Cerebellar cortex (tissue), 1 donor: ENCODE measurements around the gene MT1A.

Experiments used
- DNase-seq: peaks from one replicate; pipeline ENCODE4 v3.0.0-alpha.2; 2015; ENCODE audit warnings: low spot score

The MT1A gene

DNA sequence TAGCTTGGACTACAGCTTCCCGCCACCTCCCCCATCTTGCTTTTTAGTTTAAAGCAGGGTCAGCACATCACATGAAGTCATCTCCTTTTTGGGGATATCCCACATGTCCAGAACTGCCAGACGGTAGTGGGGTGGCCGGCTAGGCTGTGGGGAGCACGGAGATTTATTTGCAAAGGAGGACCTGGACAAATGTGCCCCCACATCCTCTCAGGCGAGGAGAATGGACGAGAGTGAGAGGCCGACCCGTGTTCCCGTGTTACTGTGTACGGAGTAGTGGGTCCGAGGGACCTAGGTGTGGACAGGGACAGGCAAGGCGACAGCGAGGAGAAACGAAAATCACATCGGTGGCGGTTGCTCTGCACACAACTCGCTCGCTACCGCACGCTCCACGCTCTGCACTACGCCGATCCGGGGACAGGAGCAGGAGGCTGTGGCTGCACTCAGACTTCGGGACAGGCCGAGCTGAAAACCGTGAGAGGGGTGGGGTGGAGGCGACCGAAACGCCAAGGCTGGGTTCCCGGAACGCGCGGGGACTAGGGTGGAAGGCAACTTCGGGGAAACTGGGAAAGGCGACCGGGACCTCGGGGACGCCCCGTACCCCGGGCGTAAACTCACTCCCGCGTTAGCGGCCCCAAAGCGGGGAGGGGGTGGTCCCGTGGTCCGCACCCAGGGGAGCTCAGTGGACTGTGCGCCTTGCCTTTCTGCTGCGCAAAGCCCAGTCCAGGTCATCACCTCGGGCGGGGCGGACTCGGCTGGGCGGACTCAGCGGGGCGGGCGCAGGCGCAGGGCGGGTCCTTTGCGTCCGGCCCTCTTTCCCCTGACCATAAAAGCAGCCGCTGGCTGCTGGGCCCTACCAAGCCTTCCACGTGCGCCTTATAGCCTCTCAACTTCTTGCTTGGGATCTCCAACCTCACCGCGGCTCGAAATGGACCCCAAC, at the start of gene MT1A:
Gene MT1A, plus strand, starts transcription at position 853 of the 937 bp plus-strand sequence. Its CDS starts 73 bp downstream, at position 926.
- DNase-seq: no peak

DNA sequence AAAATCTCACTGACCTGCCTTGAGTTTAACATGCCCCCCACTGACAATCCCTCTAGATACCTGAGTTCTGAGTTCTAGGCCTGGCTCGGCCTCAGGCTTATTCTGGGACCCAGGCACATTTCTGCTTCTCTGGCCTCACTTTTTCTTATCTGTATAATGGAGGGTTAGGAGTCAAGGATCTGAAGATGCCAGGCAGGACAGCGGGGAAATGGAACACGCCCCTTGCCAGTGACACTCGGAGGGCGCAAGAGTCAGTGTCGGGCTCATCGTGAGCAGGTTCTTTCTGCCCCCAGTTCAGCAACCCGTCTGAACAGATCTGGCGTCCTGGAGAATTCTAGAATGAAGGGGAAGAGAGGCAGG, 49.7 kb upstream of the MT1A start:
- DNase-seq: no peak

GRCh38 chr16:56589141-56590039, 49.1 kb upstream of the MT1A start, which contains the start of gene MT3:
MT3 (plus strand) TSS chr16:56589528; CDS start chr16:56589591, 63 bp downstream.
- peak; percentile 72 for DNase-seq

GRCh38 chr16:56591377-56592060, 46.9 kb upstream of the MT1A start:
- no peak for DNase-seq

DNA sequence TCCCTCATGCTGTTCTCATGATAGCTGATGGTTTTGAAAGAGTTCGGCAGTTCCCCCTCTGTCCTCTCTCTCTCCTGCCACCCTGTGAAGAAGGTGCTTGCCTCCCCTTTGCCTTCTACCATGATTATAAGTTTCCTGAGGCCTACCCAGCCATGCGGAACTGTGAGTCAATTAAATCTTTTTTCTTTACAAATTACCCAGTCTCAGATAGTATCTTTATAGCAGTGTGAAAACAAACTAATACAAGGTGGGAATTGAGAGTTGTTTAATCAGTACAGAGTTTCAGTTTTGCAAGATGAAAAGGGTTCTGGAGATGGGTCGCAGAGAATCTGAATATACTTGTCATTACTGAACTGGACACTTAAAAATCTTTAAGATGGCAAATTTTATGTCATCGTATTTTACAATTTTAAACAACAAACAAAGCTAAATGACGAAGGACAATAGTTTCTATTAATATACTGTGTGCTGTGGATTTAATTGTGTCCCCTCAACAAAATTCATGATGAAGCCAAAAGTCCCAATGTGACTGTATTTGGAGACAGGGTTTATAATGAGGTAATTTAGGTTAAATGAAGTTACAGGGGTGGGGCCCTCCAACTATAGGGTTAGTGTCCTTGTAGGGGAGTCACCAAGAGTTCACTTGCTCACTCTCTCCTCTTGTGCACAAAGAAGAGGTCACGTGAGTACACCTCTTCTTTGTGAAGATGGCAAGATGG, 44.7 kb upstream of the MT1A start:
- no peak for DNase-seq

DNA sequence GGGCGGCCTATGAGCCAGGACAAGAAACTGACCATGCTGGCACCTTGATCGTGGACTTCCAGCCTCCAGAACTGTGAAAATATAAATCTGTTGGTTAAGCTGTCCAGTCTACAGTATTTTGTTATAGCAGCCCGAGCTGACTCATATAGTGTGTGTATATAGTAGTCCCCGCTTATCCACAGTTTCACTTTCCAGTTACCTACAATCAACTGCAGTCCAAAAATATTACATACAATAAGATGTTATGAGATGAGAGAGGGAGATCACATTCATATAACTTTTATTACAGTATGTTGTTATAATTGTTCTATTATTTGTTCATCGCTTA, 44.2 kb upstream of the MT1A start:
- no peak for DNase-seq

DNA sequence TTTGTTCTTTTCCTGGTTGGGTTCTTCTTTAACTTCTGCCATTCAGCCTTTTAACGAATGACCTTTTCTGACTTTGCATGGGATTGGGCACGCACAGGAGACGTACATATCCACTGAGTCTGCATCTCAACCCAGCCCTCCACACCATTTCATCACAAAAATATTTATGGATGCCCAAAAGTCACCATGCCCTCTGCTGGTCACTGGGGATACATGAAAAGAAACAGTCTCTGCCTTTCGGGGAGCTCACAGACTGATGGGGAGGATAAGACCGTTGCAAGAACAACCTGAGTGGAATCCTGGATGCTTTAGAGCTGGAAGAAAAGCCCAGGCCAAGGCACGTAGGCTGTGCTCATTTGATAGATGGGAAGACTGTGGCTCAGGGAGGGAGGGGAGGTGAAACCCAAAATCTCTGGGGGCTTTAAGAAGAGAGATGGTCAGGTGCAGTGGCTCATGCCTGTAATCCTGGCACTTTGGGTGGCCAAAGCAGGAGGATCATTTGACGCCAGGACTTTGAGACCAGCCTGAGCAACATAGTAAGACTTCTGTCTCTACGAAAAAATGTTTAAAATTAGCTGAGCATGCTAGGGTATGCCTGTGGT, 38.0 kb upstream of the MT1A start:
- peak; percentile 88 for DNase-seq

DNA sequence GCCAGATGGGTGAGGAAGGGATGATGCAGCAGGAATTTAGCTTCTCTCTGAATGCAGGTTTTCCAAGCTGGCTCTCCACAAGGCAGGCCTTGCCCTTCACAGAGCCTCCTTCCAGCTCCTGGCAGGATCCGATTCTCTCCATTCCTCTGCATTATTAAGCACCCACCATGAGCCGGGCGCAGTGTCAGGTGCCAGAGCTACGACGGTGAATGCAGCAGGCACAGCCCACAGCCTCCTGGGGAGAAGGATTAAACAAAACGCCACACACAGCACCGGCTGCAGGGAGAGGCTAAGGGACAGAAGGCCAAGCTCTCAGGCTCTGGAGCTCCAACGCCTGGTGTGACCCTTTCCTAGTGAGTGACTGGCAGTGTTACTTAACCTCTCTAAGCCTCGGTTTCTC, 37.1 kb upstream of the MT1A start:
- DNase-seq: peak; percentile 54

DNA sequence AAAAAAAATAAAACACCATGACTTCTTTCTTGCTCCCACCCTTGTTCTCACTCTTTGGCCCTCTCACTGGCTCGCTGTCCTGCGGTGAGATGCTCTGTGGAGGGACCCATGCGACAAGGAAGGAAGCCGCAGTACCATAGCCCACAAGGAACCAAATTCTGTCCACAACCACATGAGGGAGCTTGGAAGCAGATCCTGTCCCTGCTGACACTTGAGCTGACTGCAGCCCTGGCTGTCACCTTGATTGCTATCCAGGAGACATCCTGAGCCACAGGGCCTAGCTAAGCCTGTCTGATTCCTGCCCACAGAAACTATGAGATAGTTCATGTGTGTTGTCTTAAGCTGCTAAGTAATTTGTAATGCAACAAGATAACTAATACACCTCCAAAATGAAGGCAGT, 34.9 kb upstream of the MT1A start:
- DNase-seq: peak; percentile 60

- no peak for DNase-seq
Measured at GRCh38 chr16:56604966-56605365, 33.5 kb upstream of the MT1A start.

- DNase-seq: no peak
Measured at GRCh38 chr16:56605475-56605874, 33.0 kb upstream of the MT1A start.

- no peak for DNase-seq
Measured at GRCh38 chr16:56606071-56606475, 32.4 kb upstream of the MT1A start.

DNA sequence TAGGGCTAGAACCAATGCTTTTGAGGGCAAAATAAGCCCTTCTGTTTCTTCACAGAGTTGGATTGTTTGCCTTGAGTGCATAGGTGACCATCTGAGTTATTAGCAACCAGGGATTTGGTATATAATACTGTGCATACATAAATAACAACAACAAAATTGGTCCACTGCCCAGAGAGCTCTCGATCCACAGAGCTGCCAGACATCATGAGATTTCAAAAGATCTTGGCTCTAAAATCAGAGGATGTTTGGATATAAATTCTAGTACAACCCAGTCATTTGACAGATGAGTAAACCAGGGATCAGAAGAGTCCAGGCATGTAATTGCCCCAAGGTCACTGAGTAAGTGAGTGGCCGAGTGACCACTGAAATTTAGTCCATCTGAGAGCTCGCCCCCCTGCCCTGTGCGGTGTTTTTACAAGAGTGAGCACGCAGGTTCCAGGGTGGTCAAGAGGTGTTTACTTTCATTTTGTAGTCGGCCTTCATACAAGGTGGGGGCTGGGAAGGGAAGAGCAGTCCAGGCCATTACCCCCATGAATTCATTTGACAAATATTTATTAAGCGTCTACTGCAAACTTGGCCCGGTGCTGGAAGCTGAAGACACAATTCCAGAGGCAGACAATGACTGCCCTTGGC, 31.9 kb upstream of the MT1A start:
- no peak for DNase-seq

DNA sequence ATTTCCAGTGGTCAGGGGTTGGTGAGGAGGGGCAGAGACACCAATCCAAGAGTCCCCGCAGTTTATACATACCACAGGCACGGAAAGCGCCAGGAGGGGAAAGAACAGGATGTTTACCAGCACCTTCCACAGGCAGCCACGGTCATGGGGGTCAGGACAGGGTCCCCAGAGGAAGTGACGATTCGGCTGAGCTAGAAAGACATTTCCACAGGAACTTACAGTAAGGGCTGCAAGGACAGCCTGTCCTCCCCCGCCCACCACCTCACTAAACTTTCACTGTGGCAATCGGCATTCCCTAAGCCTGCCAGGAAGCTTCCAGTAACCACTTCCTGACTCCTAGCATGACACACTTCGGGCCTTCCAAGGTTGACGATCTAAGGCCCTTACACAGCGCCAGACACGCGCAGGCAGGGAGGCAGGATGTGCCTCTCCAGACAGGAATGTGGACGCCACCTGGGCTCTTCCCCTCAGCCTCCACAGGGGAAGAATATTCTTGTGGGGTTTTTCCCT, 31.3 kb upstream of the MT1A start:
- no peak for DNase-seq

DNA sequence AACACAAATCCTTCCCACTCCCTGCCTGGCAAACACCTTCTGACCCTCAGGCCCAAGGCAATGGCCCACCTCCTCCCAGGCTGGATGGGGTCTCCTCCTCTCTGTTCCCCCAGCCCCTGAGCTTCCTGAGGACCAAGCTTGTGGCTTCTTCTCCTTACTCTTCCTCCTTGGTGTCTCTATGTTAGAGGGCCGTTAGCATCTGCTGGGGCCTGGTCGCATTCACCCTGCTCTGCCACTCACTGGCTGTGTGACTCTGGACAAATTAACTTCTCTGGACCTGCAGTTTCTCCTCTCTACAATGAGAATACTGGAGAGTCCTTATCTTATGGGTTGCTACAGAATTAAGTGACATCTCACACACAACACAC, 30.8 kb upstream of the MT1A start:
- no peak for DNase-seq

- DNase-seq: peak; percentile 92
Measured at GRCh38 chr16:56608043-56608875, 30.2 kb upstream of the MT1A start, which contains the start of gene MT2A. MT2A (plus strand) TSS chr16:56608584; CDS start chr16:56608656, 72 bp downstream.

DNA sequence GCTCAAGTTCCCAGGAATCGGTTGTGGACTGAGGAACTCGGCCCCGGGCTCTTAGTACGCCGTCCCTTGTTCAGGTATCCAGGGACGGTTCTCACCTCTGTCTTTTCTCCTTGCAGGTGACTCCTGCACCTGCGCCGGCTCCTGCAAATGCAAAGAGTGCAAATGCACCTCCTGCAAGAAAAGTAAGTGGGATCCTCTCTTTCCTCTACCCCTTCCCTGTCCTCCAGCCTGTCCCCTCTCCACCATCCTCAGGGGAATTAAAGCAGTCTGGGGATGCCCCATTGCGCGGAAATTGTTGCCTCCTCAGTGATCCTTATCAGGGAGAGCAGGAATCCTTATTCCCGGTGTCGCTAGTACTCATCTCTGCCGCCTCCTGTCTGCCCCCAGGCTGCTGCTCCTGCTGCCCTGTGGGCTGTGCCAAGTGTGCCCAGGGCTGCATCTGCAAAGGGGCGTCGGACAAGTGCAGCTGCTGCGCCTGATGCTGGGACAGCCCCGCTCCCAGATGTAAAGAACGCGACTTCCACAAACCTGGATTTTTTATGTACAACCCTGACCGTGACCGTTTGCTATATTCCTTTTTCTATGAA, 29.5 kb upstream of the MT1A start:
- no peak for DNase-seq

GRCh38 chr16:56609463-56609921, 29.0 kb upstream of the MT1A start:
- no peak for DNase-seq

DNA sequence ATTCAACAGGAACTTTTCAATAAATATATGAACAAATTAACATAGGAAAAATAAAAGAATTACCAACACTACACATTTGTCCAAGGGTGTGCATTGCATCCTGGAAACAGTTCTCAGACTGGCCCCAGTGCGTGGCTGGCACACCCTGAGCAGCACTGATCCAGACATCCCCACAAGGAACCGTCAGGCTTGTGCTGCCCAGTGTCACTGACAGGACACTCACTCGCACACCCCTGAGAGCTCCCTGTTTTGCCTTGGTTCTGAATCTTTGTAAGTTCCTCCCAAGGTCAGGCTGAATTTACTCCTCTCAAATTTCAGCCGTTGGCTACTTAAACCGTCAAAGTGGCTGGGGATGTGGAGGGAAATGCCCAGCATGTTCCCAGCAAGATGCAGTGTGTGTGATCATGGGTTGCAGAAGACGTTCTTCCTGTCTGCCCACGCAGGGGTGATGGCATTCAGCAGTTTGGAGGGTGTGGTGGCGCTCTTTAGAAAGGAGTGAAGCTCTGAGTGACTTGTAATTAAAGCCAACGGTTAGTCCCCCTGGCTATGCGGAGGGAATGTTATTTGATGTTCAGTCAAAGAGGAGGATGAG, 28.4 kb upstream of the MT1A start:
- DNase-seq: no peak
